GM12878 (cell line): ENCODE data around the gene CIAPIN1. TPM values are rescaled to one million over a fixed set of nuclear protein-coding genes. Genes with fewer than 3 reads are reported as not detected.

Experiments
- ATAC-seq: fragments of 200-7000 bp; cut with Tn5 transposase; 3 replicates; pipeline ENCODE4 v1.9.1; 2020; ENCODE audit warnings: mild to moderate bottlenecking, moderate library complexity
- BruUV-seq: library from RNA; stranded (reverse); fragments of 400-500 nt; replicated peaks from 2 replicates; lab custom pipeline; 2021; lab: Mats Ljungman, UMichigan
- CTCF ChIA-PET: fragments of 300-600 bp; sonication (Branson Sonifier 250); formaldehyde crosslinking; extraction: SDS; loops from one replicate; lab custom pipeline; 2021; ENCODE audit warnings: inconsistent platforms; lab: Yijun Ruan, JAX
- POLR2A ChIA-PET: fragments of 350-600 bp; formaldehyde crosslinking; extraction: SDS; loops from one replicate; lab custom pipeline; 2021; ENCODE audit warnings: inconsistent platforms; lab: Charles Lee
- RAD21 ChIA-PET: fragments of 300-600 bp; sonication (Branson Sonifier 250); formaldehyde crosslinking; loops from one replicate; lab custom pipeline; 2023; ENCODE audit warnings: antibody characterized with exemption; ENCODE audit not compliant: unreplicated experiment; lab: Charles Lee
- SMC1A ChIA-PET: fragments of 300-600 bp; sonication (Branson Sonifier 250); formaldehyde crosslinking; loops from one replicate; lab custom pipeline; 2023; ENCODE audit not compliant: unreplicated experiment, uncharacterized antibody; lab: Charles Lee
- DNase-seq: peaks from one replicate; pipeline ENCODE4 v3.0.0-alpha.2; 2011; ENCODE audit warnings: low read depth, low spot score
- FAIRE-seq: peaks from 3 replicates; lab custom pipeline; 2011; peaks lifted over from hg19 to GRCh38; lab: Jason Lieb, UNC
- H2AFZ ChIP-seq: 2 replicates; pipeline ENCODE4 v1.6.0; 2011; ENCODE audit warnings: low read depth, low read length, control low read depth; ENCODE audit not compliant: control insufficient read depth
- H3K27ac ChIP-seq: 2 replicates; pipeline ENCODE4 v1.5.1; 2011; ENCODE audit warnings: control low read depth; ENCODE audit not compliant: control insufficient read depth, insufficient read depth
- H3K27me3 ChIP-seq, 2 experiments: replicated peaks in 1 of 2; 2 replicates each; pipeline versions ENCODE4 v1.6.0 to v1.6.1; 2011; ENCODE audit warnings: low read length in 1 of 2; ENCODE audit not compliant: control insufficient read depth in 2 of 2, insufficient read depth in 2 of 2
- H3K36me3 ChIP-seq, 2 experiments: 2 replicates each; pipeline ENCODE4 v1.5.1; 2011; ENCODE audit warnings: low read length in 1 of 2; ENCODE audit not compliant: control insufficient read depth in 2 of 2, insufficient read depth in 2 of 2
- H3K4me1 ChIP-seq: 2 replicates; pipeline ENCODE4 v1.6.1; 2011; ENCODE audit warnings: mild to moderate bottlenecking, low read length, moderate library complexity, mixed read lengths; ENCODE audit not compliant: control insufficient read depth, insufficient read depth
- H3K4me2 ChIP-seq: 2 replicates; pipeline ENCODE4 v1.6.0; 2011; ENCODE audit warnings: control low read depth; ENCODE audit not compliant: control insufficient read depth, insufficient read depth
- H3K4me3 ChIP-seq: fragments of 200-600 bp; sonication (generic); 2 replicates; pipeline ENCODE4 v1.5.1; 2016
- H3K79me2 ChIP-seq: 2 replicates; pipeline ENCODE4 v1.6.0; 2011; ENCODE audit warnings: low read length; ENCODE audit not compliant: control insufficient read depth, insufficient read depth
- H3K9ac ChIP-seq: 2 replicates; pipeline ENCODE4 v1.8.0; 2011; ENCODE audit warnings: low read length, control low read depth, mixed read lengths; ENCODE audit not compliant: control insufficient read depth, insufficient read depth
- H3K9me3 ChIP-seq: replicated peaks from 3 replicates; pipeline ENCODE4 v1.5.1; 2011; ENCODE audit warnings: mild to moderate bottlenecking, low read length; ENCODE audit not compliant: control insufficient read depth, insufficient read depth
- H4K20me1 ChIP-seq: 2 replicates; pipeline ENCODE4 v1.6.0; 2011; ENCODE audit not compliant: control insufficient read depth, insufficient read depth
- BCL11A ChIP-seq: IDR thresholded peaks from 2 replicates; pipeline ENCODE4 v1.6.1; 2011; ENCODE audit warnings: low read depth, low read length
- BHLHE40 ChIP-seq, 2 experiments: fragments of 450-650 bp in 1 of 2; IDR thresholded peaks; 2 replicates each; pipeline ENCODE4 v1.6.1; 2011 to 2017; ENCODE audit warnings: low read depth in 2 of 2, borderline replicate concordance in 1 of 2, improper control_type of control experiment in 1 of 2, low read length in 1 of 2, mild to moderate bottlenecking in 1 of 2
- CREB1 ChIP-seq: IDR thresholded peaks from 2 replicates; pipeline ENCODE4 v1.6.1; 2012; ENCODE audit warnings: low read depth, mild to moderate bottlenecking, inconsistent platforms
- CREM ChIP-seq: IDR thresholded peaks from 2 replicates; pipeline ENCODE4 v1.6.1; 2014; ENCODE audit warnings: antibody characterized with exemption, low read depth
- ESRRA ChIP-seq: IDR thresholded peaks from 2 replicates; pipeline ENCODE4 v1.6.1; 2012; ENCODE audit warnings: mild to moderate bottlenecking, low read length, improper control_type of control experiment
- GABPA ChIP-seq: IDR thresholded peaks from 2 replicates; pipeline ENCODE4 v1.6.1; 2014; ENCODE audit warnings: antibody characterized with exemption, low read depth, mild to moderate bottlenecking, inconsistent platforms
- GATAD2B ChIP-seq: fragments of 450-650 bp; conservative IDR thresholded peaks from 2 replicates; pipeline ENCODE4 v1.6.1; 2017; ENCODE audit warnings: low read depth, mild to moderate bottlenecking, moderate library complexity
- HDAC2 ChIP-seq: fragments of 200-600 bp; sonication (generic); IDR thresholded peaks from 2 replicates; pipeline ENCODE4 v1.6.1; 2017
- IKZF2 ChIP-seq, 2 experiments: fragments of 450-650 bp; IDR thresholded peaks; 2 replicates each; pipeline ENCODE4 v1.6.1; 2017; ENCODE audit warnings: mild to moderate bottlenecking in 2 of 2, moderate library complexity in 2 of 2
- NFXL1 ChIP-seq: fragments of 450-650 bp; IDR thresholded peaks from 2 replicates; pipeline ENCODE4 v1.6.1; 2017; ENCODE audit warnings: antibody characterized with exemption, mild to moderate bottlenecking, borderline replicate concordance
- NR2F1 ChIP-seq: fragments of 450-650 bp; conservative IDR thresholded peaks from 2 replicates; pipeline ENCODE4 v1.6.1; 2017; ENCODE audit warnings: mild to moderate bottlenecking
- SMC3 ChIP-seq: IDR thresholded peaks from 2 replicates; pipeline ENCODE4 v1.6.1; 2011; ENCODE audit warnings: low read length, improper control_type of control experiment, borderline replicate concordance
- TARDBP ChIP-seq: IDR thresholded peaks from 2 replicates; pipeline ENCODE4 v1.6.1; 2016; ENCODE audit warnings: borderline replicate concordance
- ZBED1 ChIP-seq: IDR thresholded peaks from 2 replicates; pipeline ENCODE4 v1.6.1; 2016; ENCODE audit warnings: borderline replicate concordance
- ZSCAN29 ChIP-seq: fragments of 450-650 bp; IDR thresholded peaks from 2 replicates; pipeline ENCODE4 v1.6.1; 2017; ENCODE audit warnings: mild to moderate bottlenecking, moderate library complexity
- WGBS: methylation state at CpG from one replicate; pipeline ENCODE4 v1.1.6; 2016; ENCODE audit warnings: low lambda C conversion rate; ENCODE audit not compliant: insufficient replicate concordance, insufficient coverage; ENCODE audit errors: missing lambda C conversion rate; 5-methylcytosine and 5-hydroxymethylcytosine counted together
- in situ Hi-C: fragments of 300-500 bp; cut with MboI; formaldehyde crosslinking; loops from 9 replicates; pipeline ENCODE4 v1.14.3; 2018; ENCODE audit warnings: mixed read lengths
- intact Hi-C: fragments of 100-400 bp; cut with micrococcal nuclease; formaldehyde crosslinking; loops from one replicate; pipeline ENCODE4 v1.14.2; 2022; ENCODE audit not compliant: unreplicated experiment
- polyA plus RNA-seq, 11 experiments: library from polyadenylated mRNA; depleted of rRNA in 4 of 11; unstranded in 6 of 11; stranded (reverse) in 5 of 11; fragments of >200 nt; fragmentation: Nextera tagmentation in 4 of 11; fragmentation: Illumina TruSeq in 1 of 11; extraction: Ambion mirVana in 4 of 11; extraction: Trizol in 1 of 11; gene quantifications; 1 replicate in 1 of 11; 2 replicates in 10 of 11; pipeline versions ENCODE4 v1.2.1 to v1.2.3, GENCODE V29; 2011 to 2016; ENCODE audit warnings: inconsistent platforms in 2 of 11, missing spikeins in 2 of 11, low read depth in 1 of 11
- total RNA-seq, 4 experiments: library from RNA; depleted of rRNA in 3 of 4; stranded (reverse); fragments of >200 nt in 3 of 4; fragmentation: Illumina TruSeq in 1 of 4; extraction: Trizol in 1 of 4; gene quantifications; 2 replicates each; pipeline versions ENCODE4 v1.2.1 to v1.2.3, GENCODE V29; 2013 to 2021
- TF ChIP-seq, protein P1 (sequence below): IDR thresholded peaks from 2 replicates; pipeline ENCODE4 v1.6.1; 2012; ENCODE audit warnings: mild to moderate bottlenecking, low read depth, low read length
- TF ChIP-seq, protein P2 (sequence below): IDR thresholded peaks from 2 replicates; pipeline ENCODE4 v1.6.1; 2012; ENCODE audit warnings: low read depth, low read length, improper control_type of control experiment
- TF ChIP-seq, protein P3 (sequence below): fragments of 450-650 bp; IDR thresholded peaks from 2 replicates; pipeline ENCODE4 v1.6.1; 2014; ENCODE audit warnings: mild to moderate bottlenecking

CIAPIN1 gene
- total and polyA plus RNA-seq, 10 of the 15 experiments (the other 5 are each of a cell fraction or from before 2014, with no cell fraction given): 46.2 to 150 (median 54.3) TPM

DNA sequence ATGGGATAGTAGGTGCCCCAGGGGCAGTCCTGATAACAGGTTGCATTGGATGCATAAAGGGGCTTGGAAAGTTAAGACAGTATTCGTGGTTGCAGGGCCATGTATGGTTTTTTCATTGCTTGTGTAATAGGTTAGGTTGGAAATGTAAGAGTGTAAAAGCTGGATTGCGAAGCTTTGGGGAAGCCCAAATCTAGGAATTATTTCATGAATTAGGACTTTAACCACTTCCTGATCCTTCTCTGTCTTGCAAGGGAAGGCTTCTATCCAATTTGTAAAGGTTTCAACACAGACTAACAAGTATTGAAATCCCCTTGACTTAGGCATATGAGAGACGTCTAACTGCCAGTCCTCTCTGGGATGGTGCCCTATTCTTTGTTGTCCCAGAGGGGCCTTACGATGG lies 50.4 kb downstream of the CIAPIN1 start:
- intact Hi-C loops: no loop called here
- in situ Hi-C loops: no loop called here
- H3K4me3 ChIP-seq: no peak overlapping the region

More for the DNA sequence above, 50.4 kb downstream of the CIAPIN1 start:
- WGBS: 82% methylated on average over 4 of the region's 4 CpGs
- H3K79me2 ChIP-seq: no peaks in the 10 kb centered on the region
- no peak overlapping the region for H3K9ac ChIP-seq
- no peaks in the 10 kb centered on the region for H3K27me3 ChIP-seq
- no peak overlapping the region for H3K4me2 ChIP-seq
- no TSS peak for BruUV-seq
- H3K27ac ChIP-seq: no peak overlapping the region
- H4K20me1 ChIP-seq: no peaks in the 10 kb centered on the region
- CTCF ChIA-PET: interaction anchor here (1.2 kb wide), 1 partner anchor 15 kb away, joined by 3 read pairs; no protein-coding TSS in a partner anchor
- ATAC-seq: no peak
- H3K36me3 ChIP-seq: no peaks in the 10 kb centered on the region
- SMC1A ChIA-PET: interaction anchor here (3.4 kb wide), 1 partner anchor 16 kb away, joined by 10 read pairs; no protein-coding TSS in a partner anchor
- no peak for TF ChIP-seq GATAD2B
- TF ChIP-seq CREB1: no peak
- TF ChIP-seq, protein P1, sequence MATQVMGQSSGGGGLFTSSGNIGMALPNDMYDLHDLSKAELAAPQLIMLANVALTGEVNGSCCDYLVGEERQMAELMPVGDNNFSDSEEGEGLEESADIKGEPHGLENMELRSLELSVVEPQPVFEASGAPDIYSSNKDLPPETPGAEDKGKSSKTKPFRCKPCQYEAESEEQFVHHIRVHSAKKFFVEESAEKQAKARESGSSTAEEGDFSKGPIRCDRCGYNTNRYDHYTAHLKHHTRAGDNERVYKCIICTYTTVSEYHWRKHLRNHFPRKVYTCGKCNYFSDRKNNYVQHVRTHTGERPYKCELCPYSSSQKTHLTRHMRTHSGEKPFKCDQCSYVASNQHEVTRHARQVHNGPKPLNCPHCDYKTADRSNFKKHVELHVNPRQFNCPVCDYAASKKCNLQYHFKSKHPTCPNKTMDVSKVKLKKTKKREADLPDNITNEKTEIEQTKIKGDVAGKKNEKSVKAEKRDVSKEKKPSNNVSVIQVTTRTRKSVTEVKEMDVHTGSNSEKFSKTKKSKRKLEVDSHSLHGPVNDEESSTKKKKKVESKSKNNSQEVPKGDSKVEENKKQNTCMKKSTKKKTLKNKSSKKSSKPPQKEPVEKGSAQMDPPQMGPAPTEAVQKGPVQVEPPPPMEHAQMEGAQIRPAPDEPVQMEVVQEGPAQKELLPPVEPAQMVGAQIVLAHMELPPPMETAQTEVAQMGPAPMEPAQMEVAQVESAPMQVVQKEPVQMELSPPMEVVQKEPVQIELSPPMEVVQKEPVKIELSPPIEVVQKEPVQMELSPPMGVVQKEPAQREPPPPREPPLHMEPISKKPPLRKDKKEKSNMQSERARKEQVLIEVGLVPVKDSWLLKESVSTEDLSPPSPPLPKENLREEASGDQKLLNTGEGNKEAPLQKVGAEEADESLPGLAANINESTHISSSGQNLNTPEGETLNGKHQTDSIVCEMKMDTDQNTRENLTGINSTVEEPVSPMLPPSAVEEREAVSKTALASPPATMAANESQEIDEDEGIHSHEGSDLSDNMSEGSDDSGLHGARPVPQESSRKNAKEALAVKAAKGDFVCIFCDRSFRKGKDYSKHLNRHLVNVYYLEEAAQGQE: no peak
- TF ChIP-seq, protein P2, sequence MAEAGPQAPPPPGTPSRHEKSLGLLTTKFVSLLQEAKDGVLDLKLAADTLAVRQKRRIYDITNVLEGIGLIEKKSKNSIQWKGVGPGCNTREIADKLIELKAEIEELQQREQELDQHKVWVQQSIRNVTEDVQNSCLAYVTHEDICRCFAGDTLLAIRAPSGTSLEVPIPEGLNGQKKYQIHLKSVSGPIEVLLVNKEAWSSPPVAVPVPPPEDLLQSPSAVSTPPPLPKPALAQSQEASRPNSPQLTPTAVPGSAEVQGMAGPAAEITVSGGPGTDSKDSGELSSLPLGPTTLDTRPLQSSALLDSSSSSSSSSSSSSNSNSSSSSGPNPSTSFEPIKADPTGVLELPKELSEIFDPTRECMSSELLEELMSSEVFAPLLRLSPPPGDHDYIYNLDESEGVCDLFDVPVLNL: no peak
- no peak for TF ChIP-seq IKZF2 (IDR thresholded peaks at IDR 0.05)
- TF ChIP-seq SMC3: no peak
- TF ChIP-seq, protein P3, sequence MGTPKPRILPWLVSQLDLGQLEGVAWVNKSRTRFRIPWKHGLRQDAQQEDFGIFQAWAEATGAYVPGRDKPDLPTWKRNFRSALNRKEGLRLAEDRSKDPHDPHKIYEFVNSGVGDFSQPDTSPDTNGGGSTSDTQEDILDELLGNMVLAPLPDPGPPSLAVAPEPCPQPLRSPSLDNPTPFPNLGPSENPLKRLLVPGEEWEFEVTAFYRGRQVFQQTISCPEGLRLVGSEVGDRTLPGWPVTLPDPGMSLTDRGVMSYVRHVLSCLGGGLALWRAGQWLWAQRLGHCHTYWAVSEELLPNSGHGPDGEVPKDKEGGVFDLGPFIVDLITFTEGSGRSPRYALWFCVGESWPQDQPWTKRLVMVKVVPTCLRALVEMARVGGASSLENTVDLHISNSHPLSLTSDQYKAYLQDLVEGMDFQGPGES: no peak
- TF ChIP-seq HDAC2: no peak
- no peak for TF ChIP-seq ESRRA
- no peak for TF ChIP-seq CREM
- no peak for TF ChIP-seq TARDBP
- TF ChIP-seq NR2F1: no peak
- no peak for TF ChIP-seq NFXL1
- no peak for TF ChIP-seq ZSCAN29
- no peak for TF ChIP-seq BHLHE40 (IDR thresholded peaks at IDR 0.05; ENCODE audit: borderline replicate concordance in 1 of 2, low read depth in 2 of 2, low read length in 1 of 2)
- no peak for TF ChIP-seq BCL11A
- TF ChIP-seq ZBED1: no peak
- no peak for TF ChIP-seq GABPA
- H2AFZ ChIP-seq: no peak overlapping the region
- no peak for DNase-seq
- RAD21 ChIA-PET: no interaction called here
- no peaks in the 10 kb centered on the region; the same call in 2 of the 3 replicates for H3K9me3 ChIP-seq
- no peak for FAIRE-seq
- POLR2A ChIA-PET: no interaction called here
- H3K4me1 ChIP-seq: peaks cover 4% of the 10 kb centered on the region
